Psoas muscle (tissue), 8 donors: ENCODE results near the gene SLC35F3. TPM values are rescaled to one million over a fixed set of nuclear protein-coding genes. Genes with fewer than 3 reads are reported as not detected.

Experiments used
- ATAC-seq, 4 donors: fragments of 200-7000 bp; cut with Tn5 transposase; one replicate each; pipeline ENCODE4 v1.9.1; 2020; ENCODE audit warnings: moderate library complexity in 3 of 4, mild to moderate bottlenecking in 2 of 4
- DNase-seq, 2 donors: peaks; one replicate each; pipeline ENCODE4 v3.0.0-alpha.2; 2020
- H3K27ac ChIP-seq: fragments of 200-600 bp; one replicate; pipeline ENCODE4 v1.8.0; 2022
- H3K27me3 ChIP-seq, 3 donors: fragments of 200-600 bp in 1 of 3; one replicate each; pipeline versions ENCODE4 v1.6.1 to v1.8.0; 2013 to 2022; ENCODE audit warnings: low read length in 2 of 3, mild to moderate bottlenecking in 2 of 3, moderate library complexity in 1 of 3; ENCODE audit not compliant: insufficient read depth in 3 of 3
- H3K36me3 ChIP-seq, 2 donors: fragments of 200-600 bp in 1 of 2; one replicate each; pipeline versions ENCODE4 v1.6.1 to v1.8.0; 2013 to 2022; ENCODE audit warnings: low read depth in 1 of 2, mild to moderate bottlenecking in 1 of 2, moderate library complexity in 1 of 2; ENCODE audit not compliant: insufficient read depth in 1 of 2
- H3K4me1 ChIP-seq: fragments of 200-600 bp; one replicate; pipeline ENCODE4 v1.8.0; 2022
- H3K4me3 ChIP-seq: fragments of 200-600 bp; one replicate; pipeline ENCODE4 v1.8.0; 2022; ENCODE audit warnings: mild to moderate bottlenecking
- H3K9me3 ChIP-seq: fragments of 200-600 bp; one replicate; pipeline ENCODE4 v1.8.0; 2022
- WGBS, 3 donors: extraction: QIAGEN DNeasy Blood & Tissue Kit; methylation state at CpG; one replicate each; pipeline versions ENCODE4 v1.1.6 to v1.1.7; 2013; 5-methylcytosine and 5-hydroxymethylcytosine counted together
- intact Hi-C, 2 donors: fragments of 100-400 bp; cut with DNase I; formaldehyde crosslinking; loops; one replicate each; pipeline versions ENCODE4 v1.11.0 to v1.14.2; 2022
- polyA plus RNA-seq, 3 donors: library from polyadenylated mRNA; stranded (reverse); fragments of 200-250 nt; gene quantifications; one replicate each; pipeline ENCODE4 v1.2.3, GENCODE V29; 2013
- total RNA-seq, 4 donors: library from RNA; stranded (reverse); fragmentation: NEBNext Ultra II Directional in 2 of 4; extraction: Animal tissue kit (Norgen Biotek cat#: 25700) in 2 of 4; gene quantifications; one replicate each; pipeline versions ENCODE4 v1.2.1 to v1.2.4, GENCODE V29; 2021 to 2023
- TF ChIP-seq, protein P1 (sequence below): fragments of 200-600 bp; IDR thresholded peaks from one replicate; pipeline ENCODE4 v1.8.0; 2022; ENCODE audit warnings: antibody characterized with exemption
- donor health status: healthy with polysubstance abuse.
- donor health status: DM: no; HTN: no; CAD: no; lungs with moderate emphysema.
- donor health status: Bipolar disorder and iron deficiency.
- donor health status: healthy.
- donor health status: DM: yes; HTN: yes; CAD: no.
- donor health status: DM: no; HTN: no; CAD: no.
- donor health status: DM: no; HTN: no; CAD: no.
- donor health status: DM: yes; HTN: yes; CAD: no.

The SLC35F3 gene
- total and polyA plus RNA-seq, 7 donors: 0.01 to 0.16 (median 0.10) TPM; not detected in 3

DNA sequence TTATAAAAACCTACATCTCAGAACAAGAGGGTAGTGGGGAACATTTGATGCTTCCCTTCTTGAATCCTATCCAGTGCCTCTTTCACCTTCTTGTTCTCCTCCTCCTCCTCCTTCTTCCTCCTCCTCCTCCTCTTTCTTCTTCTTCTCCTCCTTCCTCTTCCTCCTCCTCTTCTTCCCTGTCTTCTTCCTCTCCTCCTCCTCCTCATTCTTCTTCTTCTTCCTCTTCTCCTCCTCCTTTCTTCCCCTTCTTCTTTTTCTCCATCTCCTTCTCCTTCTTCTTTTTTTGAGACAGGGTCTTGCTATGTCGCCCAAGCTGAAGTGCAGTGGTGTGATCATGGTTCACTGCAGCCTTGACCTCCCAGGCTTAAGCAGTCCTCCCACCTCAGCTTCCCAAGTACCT is 31.9 kb downstream of the SLC35F3 start:
- WGBS, 3 donors: 91 to 94% (median 91%) methylated on average over 1 of the region's 1 CpG
- intact Hi-C loops: no loop called here
- ATAC-seq: no peak

DNA sequence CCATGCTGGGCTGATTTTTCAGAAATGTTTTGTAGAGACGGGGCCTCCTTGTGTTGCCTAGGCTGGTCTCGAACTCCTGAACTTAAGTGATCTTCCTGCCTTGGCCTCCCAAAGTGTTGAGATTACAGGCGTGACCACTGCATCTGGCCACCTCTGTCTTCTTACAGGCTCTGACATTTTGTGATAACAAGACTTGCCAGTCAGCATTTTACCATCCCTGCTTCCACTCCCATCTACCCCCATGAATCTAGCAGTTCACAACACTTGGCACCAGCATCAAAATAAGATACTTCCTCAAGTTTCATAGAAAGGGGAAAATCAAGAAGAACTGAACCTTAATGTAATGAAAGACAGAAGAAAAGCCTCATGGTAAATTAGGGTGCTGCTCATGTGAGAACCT is 32.4 kb downstream of the SLC35F3 start:
- ATAC-seq: no peak
- DNase-seq: no peak
- H3K4me1 ChIP-seq: no peaks in the 10 kb centered on the region
- TF ChIP-seq, protein P1, sequence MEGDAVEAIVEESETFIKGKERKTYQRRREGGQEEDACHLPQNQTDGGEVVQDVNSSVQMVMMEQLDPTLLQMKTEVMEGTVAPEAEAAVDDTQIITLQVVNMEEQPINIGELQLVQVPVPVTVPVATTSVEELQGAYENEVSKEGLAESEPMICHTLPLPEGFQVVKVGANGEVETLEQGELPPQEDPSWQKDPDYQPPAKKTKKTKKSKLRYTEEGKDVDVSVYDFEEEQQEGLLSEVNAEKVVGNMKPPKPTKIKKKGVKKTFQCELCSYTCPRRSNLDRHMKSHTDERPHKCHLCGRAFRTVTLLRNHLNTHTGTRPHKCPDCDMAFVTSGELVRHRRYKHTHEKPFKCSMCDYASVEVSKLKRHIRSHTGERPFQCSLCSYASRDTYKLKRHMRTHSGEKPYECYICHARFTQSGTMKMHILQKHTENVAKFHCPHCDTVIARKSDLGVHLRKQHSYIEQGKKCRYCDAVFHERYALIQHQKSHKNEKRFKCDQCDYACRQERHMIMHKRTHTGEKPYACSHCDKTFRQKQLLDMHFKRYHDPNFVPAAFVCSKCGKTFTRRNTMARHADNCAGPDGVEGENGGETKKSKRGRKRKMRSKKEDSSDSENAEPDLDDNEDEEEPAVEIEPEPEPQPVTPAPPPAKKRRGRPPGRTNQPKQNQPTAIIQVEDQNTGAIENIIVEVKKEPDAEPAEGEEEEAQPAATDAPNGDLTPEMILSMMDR: no peak
- H3K9me3 ChIP-seq: no peaks in the 10 kb centered on the region
- WGBS, 3 donors: 75 to 90% (median 78%) methylated on average over 3 of the region's 3 CpGs
- intact Hi-C loops: no loop called here
- no peaks in the 10 kb centered on the region for H3K36me3 ChIP-seq
- no peaks in the 10 kb centered on the region for H3K27me3 ChIP-seq
- H3K27ac ChIP-seq: no peak overlapping the region
- H3K4me3 ChIP-seq: no peak overlapping the region

More for the DNA sequence above, 31.9 kb downstream of the SLC35F3 start:
- no peaks in the 10 kb centered on the region for H3K9me3 ChIP-seq
- no peak overlapping the region for H3K27ac ChIP-seq
- H3K36me3 ChIP-seq: no peaks in the 10 kb centered on the region
- TF ChIP-seq, protein P1: no peak
- DNase-seq: no peak
- no peak overlapping the region for H3K4me3 ChIP-seq
- H3K4me1 ChIP-seq: no peaks in the 10 kb centered on the region
- H3K27me3 ChIP-seq: no peaks in the 10 kb centered on the region

DNA sequence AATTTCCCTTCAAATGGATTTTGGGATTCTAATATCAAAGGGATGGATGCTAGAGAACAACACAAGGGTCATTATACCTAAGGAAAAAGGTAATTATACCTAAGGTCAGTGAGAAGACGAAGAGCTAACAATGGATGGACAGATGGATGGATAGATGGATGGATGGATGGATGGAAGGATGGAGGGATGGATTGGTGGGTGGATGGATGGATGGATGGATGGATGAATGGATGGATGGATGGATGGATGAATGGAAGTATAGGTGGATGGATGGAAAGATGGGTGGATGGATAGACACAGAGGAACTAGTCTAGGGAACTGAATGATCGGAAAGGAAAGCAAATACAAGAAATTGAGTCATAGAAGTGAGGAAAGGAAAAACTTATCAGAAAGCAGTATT is 34.0 kb downstream of the SLC35F3 start:
- ATAC-seq (no peak), DNase-seq (no peak)
- Histone ChIP-seq H3K9me3 (no peaks in the 10 kb centered on the region), H3K27ac (no peak overlapping the region), H3K4me1 (no peaks in the 10 kb centered on the region), H3K4me3 (no peak overlapping the region), H3K36me3 (no peaks in the 10 kb centered on the region), H3K27me3 (no peaks in the 10 kb centered on the region)
- TF ChIP-seq, protein P1: no peak
- intact Hi-C loops: no loop called here
- 80 to 91% (median 85%) methylated on average over 2 of the region's 2 CpGs for WGBS, 3 donors

DNA sequence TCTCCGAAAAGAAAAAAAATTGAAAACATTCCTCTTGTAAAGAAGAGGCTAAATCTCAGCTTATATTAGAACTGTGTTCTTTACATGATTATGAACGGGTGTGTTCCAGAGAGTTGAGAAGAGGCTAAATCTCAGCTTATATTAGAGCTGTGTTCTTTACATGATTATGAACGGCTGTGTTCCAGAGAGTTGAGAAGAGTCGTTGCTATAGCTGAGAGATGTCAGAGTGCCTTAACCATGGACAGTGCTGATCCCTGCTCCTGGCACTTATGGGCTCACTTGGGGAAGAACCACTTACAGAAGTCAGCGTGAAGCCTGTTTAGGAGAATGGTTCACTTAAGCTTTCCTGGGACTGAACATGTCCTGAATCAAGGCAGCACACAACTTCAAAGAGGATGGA is 35.0 kb downstream of the SLC35F3 start:
- DNase-seq (no peak), ATAC-seq (no peak)
- intact Hi-C loops: no loop called here
- 29 to 42% (median 41%) methylated on average over 5 of the region's 5 CpGs for WGBS, 3 donors
- Histone ChIP-seq H3K4me1 (no peaks in the 10 kb centered on the region), H3K4me3 (no peak overlapping the region), H3K36me3 (no peaks in the 10 kb centered on the region), H3K27me3 (no peaks in the 10 kb centered on the region), H3K27ac (no peak overlapping the region), H3K9me3 (no peaks in the 10 kb centered on the region)
- TF ChIP-seq, protein P1: no peak

DNA sequence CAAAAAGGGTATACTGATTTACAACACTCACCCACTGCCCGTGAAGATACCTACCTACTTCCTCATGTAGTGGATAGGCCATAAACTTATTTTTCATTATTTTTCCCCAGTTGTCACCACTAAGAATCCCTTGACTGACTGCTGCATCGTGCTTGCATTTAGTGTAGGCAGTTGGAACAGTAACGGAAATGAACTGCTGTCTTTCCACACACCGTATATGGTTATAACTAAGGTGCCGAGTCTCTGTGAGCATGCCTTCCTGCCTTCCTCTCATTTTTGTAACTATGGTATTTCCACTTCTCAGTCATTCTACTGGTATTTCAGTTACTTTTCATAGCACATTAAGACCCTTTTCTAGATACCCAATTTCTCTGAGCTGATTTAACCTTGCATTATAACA is 36.4 kb downstream of the SLC35F3 start:
- intact Hi-C loops: no loop called here
- Histone ChIP-seq H3K27me3 (no peaks in the 10 kb centered on the region), H3K36me3 (no peaks in the 10 kb centered on the region), H3K4me1 (no peaks in the 10 kb centered on the region), H3K27ac (no peak overlapping the region), H3K4me3 (no peak overlapping the region), H3K9me3 (no peaks in the 10 kb centered on the region)
- TF ChIP-seq, protein P1: no peak
- DNase-seq (no peak), ATAC-seq (no peak)
- WGBS, 3 donors: 76 to 81% (median 77%) methylated on average over 5 of the region's 5 CpGs
